ENCODE data around the gene CFAP61. TPM values are rescaled to one million over a fixed set of nuclear protein-coding genes. Genes with fewer than 3 reads are reported as not detected.
"Not testable (repeated sequence)": the region's sequence is repeated elsewhere in the genome, so short reads cannot be mapped to it uniquely, and the experiment has no call there.

CFAP61 gene
- total RNA-seq, 3 donors from 2014 or later: 0.33 to 2.4 (median 0.59) TPM

DNA sequence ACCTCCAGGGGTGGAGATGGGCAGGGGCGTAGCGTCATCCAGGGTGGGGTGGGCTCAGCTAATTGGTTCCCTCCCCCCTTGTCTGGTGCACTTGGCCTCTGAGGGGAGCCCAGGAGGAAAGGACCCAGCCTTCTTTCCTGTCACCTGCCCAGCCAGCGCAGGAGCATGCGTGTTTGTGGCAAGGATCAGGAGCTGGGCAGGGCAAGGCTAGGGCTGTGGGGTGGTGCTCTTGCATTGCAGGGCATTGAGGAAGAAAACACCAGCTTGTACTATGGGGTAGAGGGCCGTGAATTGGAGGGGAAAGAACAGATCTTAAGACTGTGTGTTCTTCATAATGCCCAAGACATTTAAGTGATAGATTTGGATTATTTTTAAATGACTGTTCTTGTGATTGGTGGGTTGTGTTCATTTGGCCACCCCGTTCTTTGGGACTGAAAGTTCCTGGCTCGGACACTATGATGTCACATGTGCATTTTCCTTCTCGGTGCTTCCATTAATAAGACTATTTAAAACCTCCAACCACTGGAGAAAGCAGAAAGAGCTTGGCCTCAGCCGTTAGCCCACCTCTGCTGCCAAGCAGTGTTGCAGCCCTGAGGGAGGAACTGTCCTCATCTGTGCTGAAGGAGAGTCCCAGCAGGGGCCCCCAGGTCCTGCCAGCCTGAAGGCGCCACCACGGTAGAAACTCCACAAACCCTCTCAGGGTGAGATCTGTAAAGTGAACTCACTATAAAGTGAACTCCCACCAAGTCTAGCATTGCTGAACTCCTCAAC is 179.4 kb downstream of the CFAP61 start:
- no peaks in the 10 kb centered on the region for H3K4me1 ChIP-seq
- no peak overlapping the region for H3K4me3 ChIP-seq
- no peaks in the 10 kb centered on the region for H3K27me3 ChIP-seq
- peaks cover 0 to 5% of the 10 kb centered on the region in 2 donors for H3K9me3 ChIP-seq
- TF ChIP-seq, protein P1, sequence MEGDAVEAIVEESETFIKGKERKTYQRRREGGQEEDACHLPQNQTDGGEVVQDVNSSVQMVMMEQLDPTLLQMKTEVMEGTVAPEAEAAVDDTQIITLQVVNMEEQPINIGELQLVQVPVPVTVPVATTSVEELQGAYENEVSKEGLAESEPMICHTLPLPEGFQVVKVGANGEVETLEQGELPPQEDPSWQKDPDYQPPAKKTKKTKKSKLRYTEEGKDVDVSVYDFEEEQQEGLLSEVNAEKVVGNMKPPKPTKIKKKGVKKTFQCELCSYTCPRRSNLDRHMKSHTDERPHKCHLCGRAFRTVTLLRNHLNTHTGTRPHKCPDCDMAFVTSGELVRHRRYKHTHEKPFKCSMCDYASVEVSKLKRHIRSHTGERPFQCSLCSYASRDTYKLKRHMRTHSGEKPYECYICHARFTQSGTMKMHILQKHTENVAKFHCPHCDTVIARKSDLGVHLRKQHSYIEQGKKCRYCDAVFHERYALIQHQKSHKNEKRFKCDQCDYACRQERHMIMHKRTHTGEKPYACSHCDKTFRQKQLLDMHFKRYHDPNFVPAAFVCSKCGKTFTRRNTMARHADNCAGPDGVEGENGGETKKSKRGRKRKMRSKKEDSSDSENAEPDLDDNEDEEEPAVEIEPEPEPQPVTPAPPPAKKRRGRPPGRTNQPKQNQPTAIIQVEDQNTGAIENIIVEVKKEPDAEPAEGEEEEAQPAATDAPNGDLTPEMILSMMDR (IDR thresholded peaks at IDR 0.05): no peak
- TF ChIP-seq POLR2A (IDR thresholded peaks at IDR 0.05): no peak
- TF ChIP-seq POLR2AphosphoS5 (IDR thresholded peaks at IDR 0.05): no peak
- intact Hi-C loops (cut with DNase I; ENCODE audit: low total_unique reads): no loop called here
- no peak for DNase-seq (ENCODE audit: low spot score in 2 of 2)
- no peak overlapping the region for H3K27ac ChIP-seq
- H3K36me3 ChIP-seq: no peaks in the 10 kb centered on the region

DNA sequence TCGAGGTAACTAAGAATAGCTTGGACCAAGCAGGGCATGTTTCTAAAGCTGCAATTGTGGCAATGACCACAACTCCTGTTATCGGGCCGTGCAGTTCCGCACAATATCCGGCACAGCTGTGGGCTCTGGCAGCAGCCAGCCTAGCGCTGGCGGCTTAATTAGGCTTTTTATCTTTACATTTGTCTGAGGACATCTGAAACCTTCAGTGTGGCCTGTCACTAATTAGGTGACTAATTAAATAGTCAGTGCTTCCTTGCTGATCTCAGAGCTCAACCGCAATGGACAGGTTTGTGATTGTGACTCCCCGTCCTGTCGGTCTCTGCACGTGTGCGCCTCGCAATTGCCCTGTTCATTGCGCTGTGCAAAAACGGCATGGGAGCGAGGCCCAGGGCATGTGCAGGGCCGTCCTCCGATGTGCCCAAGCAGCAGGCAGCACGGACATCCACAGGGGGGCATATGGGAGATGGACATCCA is 180.7 kb downstream of the CFAP61 start:
- no peak for DNase-seq (ENCODE audit: low spot score in 2 of 2)
- no peaks in the 10 kb centered on the region for H3K9me3 ChIP-seq
- H3K27me3 ChIP-seq: no peaks in the 10 kb centered on the region
- TF ChIP-seq POLR2A (IDR thresholded peaks at IDR 0.05) (no peak), POLR2AphosphoS5 (IDR thresholded peaks at IDR 0.05) (no peak)
- TF ChIP-seq, protein P1 (IDR thresholded peaks at IDR 0.05): no peak
- no peak overlapping the region for H3K27ac ChIP-seq
- no peaks in the 10 kb centered on the region for H3K36me3 ChIP-seq
- no peak overlapping the region for H3K4me3 ChIP-seq
- no peaks in the 10 kb centered on the region for H3K4me1 ChIP-seq
- intact Hi-C loops (cut with DNase I; ENCODE audit: low total_unique reads): no loop called here

GRCh38 chr20:20235681-20236080 is 183.3 kb downstream of the CFAP61 start:
- no peak for DNase-seq (ENCODE audit: low spot score in 2 of 2)
- no peaks in the 10 kb centered on the region for H3K4me1 ChIP-seq
- intact Hi-C loops (cut with DNase I; ENCODE audit: low total_unique reads): no loop called here
- no peaks in the 10 kb centered on the region for H3K27me3 ChIP-seq
- TF ChIP-seq POLR2A (IDR thresholded peaks at IDR 0.05) (no peak), POLR2AphosphoS5 (IDR thresholded peaks at IDR 0.05) (no peak)
- TF ChIP-seq, protein P1 (IDR thresholded peaks at IDR 0.05): no peak
- no peak overlapping the region for H3K27ac ChIP-seq
- no peaks in the 10 kb centered on the region for H3K36me3 ChIP-seq
- no peaks in the 10 kb centered on the region for H3K9me3 ChIP-seq
- H3K4me3 ChIP-seq: no peak overlapping the region

DNA sequence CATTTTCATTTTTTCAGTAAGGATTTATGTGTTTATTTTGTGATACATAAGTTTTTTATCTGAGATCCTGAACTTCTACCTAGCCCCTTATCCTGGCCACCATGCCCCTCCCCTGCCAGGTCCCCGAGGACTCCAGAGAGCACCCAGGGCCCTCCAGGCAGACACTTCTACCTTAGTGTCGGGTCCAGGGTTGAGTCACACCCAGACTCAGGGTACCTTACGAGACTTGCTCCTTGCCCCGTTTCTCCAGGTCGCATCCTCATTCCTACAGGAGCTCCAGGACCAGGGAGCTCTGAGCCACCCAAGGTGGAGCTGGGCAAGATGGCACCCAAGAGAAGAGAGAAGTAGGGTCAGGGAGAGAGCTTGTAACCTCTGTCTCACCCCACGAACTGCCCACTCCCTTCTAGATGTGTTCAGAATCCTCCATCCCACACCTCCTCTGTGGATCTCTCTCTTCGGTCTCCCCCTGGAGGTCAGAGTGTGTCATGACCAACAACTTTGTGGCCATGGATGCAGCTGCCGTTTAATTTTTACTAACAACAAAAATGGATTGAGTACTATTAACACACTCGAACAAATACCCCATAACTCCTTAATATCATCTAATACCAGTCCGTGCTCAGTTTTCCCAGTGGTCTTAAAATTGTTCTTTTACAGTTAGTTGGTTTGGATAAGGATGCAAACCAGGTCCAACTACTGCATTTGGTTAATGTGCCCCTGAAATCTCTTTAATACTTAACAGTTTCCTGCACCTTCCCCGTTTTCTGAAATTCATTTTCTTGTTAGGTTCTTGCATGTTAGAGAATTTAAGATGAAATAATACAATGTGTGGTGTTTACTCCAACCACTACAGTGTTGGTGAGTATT is 185.0 kb downstream of the CFAP61 start:
- no peak overlapping the region for H3K27ac ChIP-seq
- no peaks in the 10 kb centered on the region for H3K4me1 ChIP-seq
- no peak overlapping the region for H3K4me3 ChIP-seq
- H3K36me3 ChIP-seq: no peaks in the 10 kb centered on the region
- TF ChIP-seq POLR2AphosphoS5 (IDR thresholded peaks at IDR 0.05): no peak
- TF ChIP-seq, protein P1 (IDR thresholded peaks at IDR 0.05): peak in 2 of 3 donors; percentile 54 to 78
- TF ChIP-seq POLR2A (IDR thresholded peaks at IDR 0.05): no peak
- intact Hi-C loops (cut with DNase I; ENCODE audit: low total_unique reads): no loop called here
- DNase-seq (ENCODE audit: low spot score in 2 of 2): peak in 1 of 2 donors; percentile 26
- no peaks in the 10 kb centered on the region for H3K27me3 ChIP-seq
- no peaks in the 10 kb centered on the region for H3K9me3 ChIP-seq

GRCh38 chr20:20241976-20242375 is 189.6 kb downstream of the CFAP61 start:
- no peaks in the 10 kb centered on the region for H3K36me3 ChIP-seq
- H3K27me3 ChIP-seq: no peaks in the 10 kb centered on the region
- H3K27ac ChIP-seq: no peak overlapping the region
- H3K4me1 ChIP-seq: no peaks in the 10 kb centered on the region
- DNase-seq (ENCODE audit: low spot score in 2 of 2): no peak
- intact Hi-C loops (cut with DNase I; ENCODE audit: low total_unique reads): no loop called here
- TF ChIP-seq POLR2AphosphoS5 (IDR thresholded peaks at IDR 0.05) (no peak), POLR2A (IDR thresholded peaks at IDR 0.05) (no peak)
- TF ChIP-seq, protein P1 (IDR thresholded peaks at IDR 0.05): no peak
- no peak overlapping the region for H3K4me3 ChIP-seq
- H3K9me3 ChIP-seq: no peaks in the 10 kb centered on the region

GRCh38 chr20:20244384-20244783 is 192.1 kb downstream of the CFAP61 start:
- H3K36me3 ChIP-seq; intact Hi-C loops (cut with DNase I; ENCODE audit: low total_unique reads); H3K27ac ChIP-seq; DNase-seq (ENCODE audit: low spot score in 2 of 2); H3K27me3 ChIP-seq; H3K4me3 ChIP-seq; H3K9me3 ChIP-seq; H3K4me1 ChIP-seq: not testable (repeated sequence)

Measured in breast epithelium (tissue), 4 donors.